ENCODE measurements around the gene VEPH1.

Gene VEPH1

DNA sequence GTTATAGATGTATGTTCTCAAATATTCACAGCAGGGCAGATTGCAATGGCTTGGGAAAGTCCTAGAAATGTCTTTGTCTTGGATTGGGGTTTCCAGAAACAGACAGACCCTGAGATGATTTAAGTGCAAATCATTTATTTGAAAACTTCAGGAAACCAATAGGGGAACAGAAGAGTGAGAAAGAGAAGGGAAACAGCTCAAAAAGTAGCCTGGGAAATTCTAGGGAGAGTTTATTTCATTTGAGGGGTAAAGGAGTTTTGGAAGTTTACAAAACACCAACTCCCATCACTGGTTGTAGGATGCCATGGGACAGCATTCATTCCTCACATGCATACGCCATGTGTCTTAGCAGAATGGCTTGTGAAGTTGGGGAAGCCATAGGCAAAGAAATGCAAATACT lies 98.8 kb downstream of the VEPH1 start:
- DNase-seq (ENCODE audit: low read depth), result no peak
- TF ChIP-seq, protein P1, sequence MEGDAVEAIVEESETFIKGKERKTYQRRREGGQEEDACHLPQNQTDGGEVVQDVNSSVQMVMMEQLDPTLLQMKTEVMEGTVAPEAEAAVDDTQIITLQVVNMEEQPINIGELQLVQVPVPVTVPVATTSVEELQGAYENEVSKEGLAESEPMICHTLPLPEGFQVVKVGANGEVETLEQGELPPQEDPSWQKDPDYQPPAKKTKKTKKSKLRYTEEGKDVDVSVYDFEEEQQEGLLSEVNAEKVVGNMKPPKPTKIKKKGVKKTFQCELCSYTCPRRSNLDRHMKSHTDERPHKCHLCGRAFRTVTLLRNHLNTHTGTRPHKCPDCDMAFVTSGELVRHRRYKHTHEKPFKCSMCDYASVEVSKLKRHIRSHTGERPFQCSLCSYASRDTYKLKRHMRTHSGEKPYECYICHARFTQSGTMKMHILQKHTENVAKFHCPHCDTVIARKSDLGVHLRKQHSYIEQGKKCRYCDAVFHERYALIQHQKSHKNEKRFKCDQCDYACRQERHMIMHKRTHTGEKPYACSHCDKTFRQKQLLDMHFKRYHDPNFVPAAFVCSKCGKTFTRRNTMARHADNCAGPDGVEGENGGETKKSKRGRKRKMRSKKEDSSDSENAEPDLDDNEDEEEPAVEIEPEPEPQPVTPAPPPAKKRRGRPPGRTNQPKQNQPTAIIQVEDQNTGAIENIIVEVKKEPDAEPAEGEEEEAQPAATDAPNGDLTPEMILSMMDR (IDR thresholded peaks at IDR 0.05; ENCODE audit: insufficient read depth, low read depth, low read length, missing control alignments), result no peak
- H3K4me3 ChIP-seq (ENCODE audit: low read depth, low read length), result no peak overlapping the region

DNA sequence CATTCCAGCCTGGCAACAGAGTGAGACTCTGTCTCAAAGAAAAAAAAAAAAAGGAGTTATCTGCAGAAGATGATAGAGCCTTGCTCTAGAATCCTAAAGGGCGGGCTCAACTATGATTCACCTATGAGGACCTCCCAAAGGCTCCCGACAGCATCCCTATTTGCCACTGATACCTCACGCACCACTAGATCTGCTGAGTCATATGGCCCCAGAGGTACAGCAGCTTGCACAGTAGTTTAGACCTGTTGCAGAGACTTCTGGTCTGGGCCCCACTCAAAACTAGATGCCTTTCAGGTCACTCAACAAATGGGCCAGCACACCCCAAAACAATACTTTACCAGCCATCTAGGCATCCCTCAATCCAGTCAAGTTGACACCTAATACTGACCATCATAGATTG lies 104.6 kb downstream of the VEPH1 start:
- no peak for DNase-seq (ENCODE audit: low read depth)
- TF ChIP-seq, protein P1 (IDR thresholded peaks at IDR 0.05; ENCODE audit: insufficient read depth, low read depth, low read length, missing control alignments), result no peak

DNA sequence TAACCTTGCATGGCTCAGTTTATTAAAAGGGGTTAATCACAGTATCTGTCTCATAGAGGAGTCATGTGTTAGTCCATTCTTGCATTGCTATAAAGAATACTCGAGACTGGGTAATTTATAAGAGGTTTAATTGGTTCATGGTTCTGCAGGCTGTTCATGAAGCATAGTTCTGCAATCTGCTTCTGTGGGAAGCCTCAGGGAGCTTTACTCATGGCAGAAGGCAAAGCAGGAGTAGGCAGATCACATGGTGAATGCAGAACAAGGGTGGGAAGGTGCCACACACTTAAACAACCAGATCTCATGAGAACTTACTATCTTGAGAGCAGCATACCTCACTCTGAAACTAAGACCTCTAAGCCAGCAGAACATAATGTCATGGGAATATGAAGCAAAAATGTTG lies 108.8 kb downstream of the VEPH1 start:
- DNase-seq (ENCODE audit: low read depth), result no peak
- H3K4me3 ChIP-seq (ENCODE audit: low read depth, low read length), result no peak overlapping the region
- TF ChIP-seq, protein P1 (IDR thresholded peaks at IDR 0.05; ENCODE audit: insufficient read depth, low read depth, low read length, missing control alignments), result no peak

More for the DNA sequence above, 104.6 kb downstream of the VEPH1 start:
- H3K4me3 ChIP-seq (ENCODE audit: low read depth, low read length), result no peak overlapping the region

DNA sequence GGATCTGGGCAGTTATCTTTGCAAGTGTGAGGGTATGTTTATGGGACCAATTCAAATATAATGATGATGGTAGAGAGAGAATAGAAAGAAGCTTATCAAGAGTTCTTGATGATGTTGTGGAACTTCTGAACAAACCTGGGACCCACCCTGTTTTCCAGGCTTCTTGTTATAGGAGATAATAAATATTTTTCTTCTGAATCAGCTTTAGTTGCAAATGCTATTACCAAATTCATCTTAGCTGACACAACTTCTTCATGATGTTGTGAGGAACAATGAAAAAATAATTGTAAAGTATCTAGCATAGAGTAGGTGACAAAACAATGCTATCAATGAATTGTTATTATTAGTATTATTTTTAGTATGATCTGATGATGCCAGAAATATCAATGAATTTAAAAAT lies 110.1 kb downstream of the VEPH1 start:
- H3K4me3 ChIP-seq (ENCODE audit: low read depth, low read length), result no peak overlapping the region
- TF ChIP-seq, protein P1 (IDR thresholded peaks at IDR 0.05; ENCODE audit: insufficient read depth, low read depth, low read length, missing control alignments), result no peak
- DNase-seq (ENCODE audit: low read depth), result no peak

DNA sequence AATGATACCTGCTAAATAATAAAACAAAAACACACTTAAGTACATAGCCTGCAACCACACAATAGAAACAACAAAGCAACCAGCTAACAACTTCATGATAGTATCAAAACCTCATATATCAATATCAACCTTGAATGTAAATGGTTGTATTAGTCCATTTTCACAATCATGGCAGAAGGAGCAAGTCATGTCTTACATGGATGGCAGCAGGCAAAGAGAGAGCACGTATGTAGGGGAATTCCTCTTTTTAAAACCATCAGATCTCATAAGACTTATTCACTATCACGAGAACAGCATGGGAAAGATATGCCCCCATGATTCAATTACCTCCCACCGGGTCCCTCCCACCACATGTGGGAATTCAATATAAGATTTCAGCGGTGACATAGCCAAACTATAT lies 111.1 kb downstream of the VEPH1 start:
- no peak for DNase-seq (ENCODE audit: low read depth)
- H3K4me3 ChIP-seq (ENCODE audit: low read depth, low read length), result no peak overlapping the region
- TF ChIP-seq, protein P1 (IDR thresholded peaks at IDR 0.05; ENCODE audit: insufficient read depth, low read depth, low read length, missing control alignments), result no peak

DNA sequence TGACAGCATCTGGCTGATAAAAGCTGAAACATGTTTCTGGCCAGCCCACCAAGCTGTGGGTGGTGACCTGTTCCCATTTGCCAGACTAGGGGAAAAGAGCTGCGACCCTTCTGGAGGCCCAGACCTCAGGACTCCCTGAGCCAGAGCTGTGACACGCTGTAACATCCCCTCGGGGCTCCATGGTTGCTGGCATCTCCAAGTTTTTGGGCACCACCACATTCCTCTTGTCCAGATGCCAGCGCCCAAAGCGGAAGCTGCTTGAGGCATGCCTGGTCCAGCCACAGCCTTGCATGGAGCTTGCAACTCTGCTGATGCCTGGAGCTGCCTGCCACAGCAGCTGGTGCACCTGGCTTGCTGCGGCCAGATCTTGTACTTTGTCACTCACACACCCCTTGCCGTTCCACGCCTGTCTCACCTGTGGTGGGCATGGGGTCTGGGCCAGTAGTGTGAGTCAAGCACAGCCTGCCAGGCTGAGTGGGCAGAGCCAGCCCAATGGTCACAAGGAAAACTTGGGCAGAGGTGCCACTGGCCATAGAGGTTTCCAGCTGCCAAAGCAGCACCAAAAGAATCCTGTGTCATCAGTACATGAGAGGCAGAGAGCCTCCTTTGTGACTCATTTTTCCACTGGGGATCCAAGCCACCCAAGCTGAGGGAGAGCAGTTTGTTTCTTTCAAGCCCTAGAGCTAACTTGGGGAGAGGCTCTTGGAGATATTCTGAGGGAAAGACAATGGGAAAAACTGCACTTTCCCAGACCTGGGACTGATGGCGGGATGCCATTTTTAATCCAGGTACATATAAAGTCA lies 112.3 kb downstream of the VEPH1 start:
- no peak for DNase-seq (ENCODE audit: low read depth)
- TF ChIP-seq, protein P1 (IDR thresholded peaks at IDR 0.05; ENCODE audit: insufficient read depth, low read depth, low read length, missing control alignments), result no peak

DNA sequence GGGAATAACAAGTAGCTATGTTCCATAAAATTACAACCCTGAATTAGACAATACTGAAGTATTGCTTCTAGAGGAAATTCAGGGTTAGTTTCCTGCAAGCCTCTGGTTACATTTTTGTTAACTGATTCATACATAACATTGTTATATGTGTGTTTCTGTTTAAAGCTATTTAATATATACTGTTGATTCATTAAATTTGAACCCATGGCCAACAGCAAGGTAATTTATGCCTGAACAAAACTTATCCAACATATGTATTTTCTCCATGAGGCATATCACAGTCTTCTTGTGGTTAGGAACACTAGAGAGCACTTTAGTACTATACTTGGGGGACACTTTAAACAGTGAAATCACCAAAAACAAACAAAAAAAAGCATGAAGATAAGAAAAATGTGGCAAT lies 114.2 kb downstream of the VEPH1 start:
- TF ChIP-seq, protein P1 (IDR thresholded peaks at IDR 0.05; ENCODE audit: insufficient read depth, low read depth, low read length, missing control alignments), result no peak
- DNase-seq (ENCODE audit: low read depth), result no peak
- H3K4me3 ChIP-seq (ENCODE audit: low read depth, low read length), result no peak overlapping the region

More for the DNA sequence above, 112.3 kb downstream of the VEPH1 start:
- H3K4me3 ChIP-seq (ENCODE audit: low read depth, low read length), result no peak overlapping the region
